GM10847 (cell line): ENCODE measurements around the gene HPS5.

Source experiments
- POLR2A ChIP-seq: IDR thresholded peaks from 2 replicates; pipeline ENCODE4 v1.6.1; 2011; ENCODE audit not compliant: insufficient read length; ENCODE audit errors: extremely low read depth

The HPS5 gene

DNA sequence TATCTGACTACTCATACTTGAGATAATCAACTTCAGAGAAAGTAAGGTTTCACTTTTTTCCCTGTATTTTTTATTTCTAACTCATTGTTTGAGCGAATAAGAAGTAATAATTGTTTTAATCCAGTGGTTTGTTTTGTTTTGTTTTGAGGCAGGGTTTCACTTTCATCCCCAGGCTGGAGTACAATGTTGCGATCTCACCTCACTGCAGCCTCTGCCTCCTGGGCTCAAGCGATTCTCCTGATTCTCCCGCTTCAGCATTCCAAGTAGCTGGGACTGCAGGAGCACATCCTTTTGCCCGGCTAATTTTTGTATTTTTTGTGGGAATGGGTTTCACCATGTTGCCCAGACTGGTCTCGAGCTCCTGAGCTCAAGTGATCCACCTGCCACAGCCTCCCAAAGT lies 9.0 kb upstream of the HPS5 start:
- TF ChIP-seq POLR2A: no peak

DNA sequence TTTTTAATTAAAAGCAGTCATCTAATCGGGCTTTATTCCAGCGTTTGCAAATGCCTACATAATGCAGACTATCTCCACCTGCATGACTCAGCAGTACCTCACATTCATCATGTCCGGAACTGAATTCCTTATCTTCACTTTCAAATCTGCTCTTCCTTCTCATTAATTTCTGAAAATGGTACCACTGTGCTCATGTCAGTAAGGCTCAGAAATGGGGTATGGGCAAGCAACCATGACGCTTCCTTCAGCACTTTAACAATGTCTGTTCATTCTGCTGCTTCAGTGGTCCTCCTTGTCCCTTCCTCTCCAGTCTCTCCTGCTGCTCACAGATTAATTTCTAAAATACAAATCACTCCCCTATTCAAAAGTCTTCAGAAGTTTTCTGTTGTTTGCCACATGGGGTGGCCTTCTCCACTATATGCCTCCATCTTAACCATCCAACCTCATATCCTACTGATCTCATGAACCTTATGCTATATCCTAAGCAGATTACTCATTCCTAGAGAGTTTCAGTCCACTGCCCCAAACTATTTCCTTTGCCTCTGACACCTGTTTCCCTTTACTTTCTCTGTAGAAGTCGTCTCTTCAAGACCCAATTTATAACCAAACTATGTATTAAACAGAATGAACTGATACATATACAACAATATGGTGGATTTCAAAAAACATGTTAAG lies 7.4 kb upstream of the HPS5 start:
- no peak for TF ChIP-seq POLR2A

DNA sequence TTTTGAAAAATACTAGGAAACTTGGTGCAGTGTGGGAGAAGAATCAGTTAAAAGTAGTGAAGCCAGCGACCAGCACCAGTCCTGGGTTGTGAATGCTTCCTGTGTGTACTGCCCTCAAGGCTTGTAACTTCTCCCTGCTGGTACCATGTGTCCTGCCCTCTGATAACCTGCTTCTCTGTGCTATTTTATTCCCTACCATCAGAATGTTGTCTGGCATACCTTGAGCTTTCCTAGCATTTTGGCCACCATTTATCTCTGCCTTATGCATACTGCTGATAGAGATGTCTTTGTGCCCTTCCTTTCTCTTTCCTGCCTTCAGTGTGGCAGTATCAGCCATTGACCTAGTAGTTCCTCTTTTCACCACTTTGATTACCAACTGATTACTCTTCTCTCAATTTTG lies 2.4 kb upstream of the HPS5 start:
- no peak for TF ChIP-seq POLR2A

DNA sequence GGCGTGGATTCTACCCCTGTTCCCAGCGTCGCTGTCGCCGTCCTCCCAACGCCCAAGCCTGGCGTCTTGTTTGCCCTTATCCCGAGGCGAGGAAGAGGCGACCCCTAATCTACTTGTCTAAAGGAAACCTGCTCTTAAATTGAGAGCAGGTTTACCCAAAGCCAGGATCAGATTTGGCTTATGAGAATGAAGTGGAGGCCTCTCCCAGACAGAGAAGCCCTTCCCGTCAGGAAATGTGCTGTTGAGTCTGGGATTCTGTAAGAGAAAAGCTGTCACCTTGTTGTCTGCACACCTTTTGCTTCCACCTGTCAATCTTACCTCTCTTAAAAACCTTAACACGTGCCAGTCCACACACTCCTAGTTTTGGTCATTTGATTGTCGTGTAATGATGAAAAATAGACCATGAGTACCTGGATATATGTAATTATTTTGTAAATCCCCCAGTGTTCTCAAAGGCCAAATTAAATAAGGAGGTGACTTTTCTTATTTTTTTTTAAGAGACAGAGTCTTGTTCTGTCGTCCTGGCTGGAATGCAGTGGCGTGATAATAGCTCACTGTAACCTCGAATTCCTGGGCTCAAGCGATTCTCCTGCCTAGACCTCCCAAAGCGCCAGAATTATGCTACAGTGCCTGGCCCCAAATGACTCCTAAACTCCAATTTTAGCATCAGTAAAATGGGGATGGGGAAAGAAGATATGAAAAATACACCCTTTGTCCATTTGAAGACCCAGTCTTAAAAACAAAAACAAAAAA lies 1.1 kb upstream of the HPS5 start:
- TF ChIP-seq POLR2A: no peak

DNA sequence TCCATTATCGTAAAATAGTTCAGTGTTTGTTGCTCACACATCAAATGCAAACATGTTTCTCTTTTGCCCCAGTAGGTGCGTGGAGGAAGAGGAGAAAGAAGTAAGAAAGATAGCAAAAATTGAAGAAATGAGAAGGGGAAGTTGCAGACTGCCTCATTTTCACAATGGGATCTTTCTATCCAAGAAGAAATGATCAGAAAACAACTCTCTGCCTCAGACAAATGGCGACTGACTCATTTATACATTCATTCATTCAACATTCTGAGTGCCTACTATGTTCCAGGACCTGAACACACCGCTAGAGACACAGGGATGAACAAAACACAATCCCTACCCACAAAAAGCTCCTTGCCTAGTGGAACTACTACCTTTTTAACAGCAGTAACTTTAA lies 367 bp downstream of the HPS5 start:
- TF ChIP-seq POLR2A: no peak

DNA sequence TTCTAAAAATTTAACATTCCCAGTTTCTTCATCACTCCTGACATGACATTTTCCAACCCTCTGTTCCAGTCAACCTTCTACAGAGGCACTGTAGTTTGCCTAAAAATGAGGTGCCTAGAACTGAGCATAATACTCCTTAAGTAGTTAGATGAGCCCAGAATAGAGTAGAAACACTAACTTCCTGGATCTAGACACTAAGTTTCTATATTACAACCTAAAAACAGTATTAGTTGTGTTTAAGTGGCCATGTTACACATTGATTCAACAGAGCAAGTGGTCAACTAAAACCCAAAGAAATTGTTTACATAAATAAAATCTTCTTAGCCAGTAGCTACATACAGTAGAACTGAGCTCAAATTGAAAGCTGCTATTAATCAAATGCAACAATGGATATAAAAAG lies 1.3 kb downstream of the HPS5 start:
- no peak for TF ChIP-seq POLR2A

DNA sequence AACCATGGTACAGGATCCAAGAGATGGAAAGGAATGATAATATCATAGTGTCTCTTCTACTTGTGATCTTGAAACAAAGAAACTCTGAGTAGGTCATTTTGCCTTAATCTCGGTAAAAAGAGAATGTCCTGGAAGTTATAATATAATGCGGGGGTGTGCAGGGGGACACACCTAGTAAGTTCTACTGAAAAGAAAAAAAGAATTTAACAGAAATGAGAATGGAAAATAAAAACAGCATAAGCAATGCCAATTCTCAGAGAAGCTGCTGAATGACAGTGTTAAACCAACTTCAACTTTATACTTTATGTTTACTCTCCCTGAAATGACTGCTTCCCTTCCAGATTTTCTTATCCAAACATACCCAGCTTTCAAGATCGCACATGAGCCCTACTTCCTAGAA lies 2.0 kb downstream of the HPS5 start:
- no peak for TF ChIP-seq POLR2A

DNA sequence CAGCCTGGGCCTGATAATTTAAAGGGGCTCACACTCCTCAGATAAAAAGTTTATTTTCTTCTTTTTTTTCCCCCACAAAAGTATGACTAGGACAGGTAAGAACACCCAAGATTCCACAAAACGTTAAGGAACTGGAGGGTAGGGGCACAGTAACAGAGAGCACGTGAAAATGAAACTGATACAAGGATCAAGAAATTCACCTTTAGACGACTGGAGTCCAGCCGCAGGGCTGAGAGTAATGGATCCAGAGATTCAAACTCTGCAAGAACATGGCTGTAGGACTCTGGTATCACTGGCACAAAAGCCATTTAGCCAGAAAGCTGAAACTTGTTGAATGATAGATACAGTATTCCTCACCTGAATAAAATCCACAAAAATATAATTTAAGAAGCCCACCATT lies 4.4 kb downstream of the HPS5 start:
- no peak for TF ChIP-seq POLR2A

DNA sequence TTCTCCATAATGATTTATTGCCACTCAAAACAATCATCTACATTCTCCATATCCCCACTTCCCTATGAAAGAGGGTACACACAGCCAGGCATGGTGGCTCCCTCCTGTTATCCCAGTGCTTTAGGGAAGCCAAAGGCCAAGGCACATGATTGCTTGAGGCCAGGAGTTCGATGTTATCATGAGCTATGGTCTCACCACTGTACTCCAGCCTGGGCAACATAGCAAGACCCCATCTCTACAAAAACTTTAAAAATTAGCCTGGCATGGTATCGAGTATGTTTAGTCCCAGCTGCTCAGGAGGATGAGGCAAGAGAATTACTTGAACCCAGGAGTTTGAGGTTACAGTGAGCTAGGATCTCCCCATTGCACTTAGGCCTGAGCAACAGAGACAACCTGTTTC lies 6.0 kb downstream of the HPS5 start:
- TF ChIP-seq POLR2A: no peak

DNA sequence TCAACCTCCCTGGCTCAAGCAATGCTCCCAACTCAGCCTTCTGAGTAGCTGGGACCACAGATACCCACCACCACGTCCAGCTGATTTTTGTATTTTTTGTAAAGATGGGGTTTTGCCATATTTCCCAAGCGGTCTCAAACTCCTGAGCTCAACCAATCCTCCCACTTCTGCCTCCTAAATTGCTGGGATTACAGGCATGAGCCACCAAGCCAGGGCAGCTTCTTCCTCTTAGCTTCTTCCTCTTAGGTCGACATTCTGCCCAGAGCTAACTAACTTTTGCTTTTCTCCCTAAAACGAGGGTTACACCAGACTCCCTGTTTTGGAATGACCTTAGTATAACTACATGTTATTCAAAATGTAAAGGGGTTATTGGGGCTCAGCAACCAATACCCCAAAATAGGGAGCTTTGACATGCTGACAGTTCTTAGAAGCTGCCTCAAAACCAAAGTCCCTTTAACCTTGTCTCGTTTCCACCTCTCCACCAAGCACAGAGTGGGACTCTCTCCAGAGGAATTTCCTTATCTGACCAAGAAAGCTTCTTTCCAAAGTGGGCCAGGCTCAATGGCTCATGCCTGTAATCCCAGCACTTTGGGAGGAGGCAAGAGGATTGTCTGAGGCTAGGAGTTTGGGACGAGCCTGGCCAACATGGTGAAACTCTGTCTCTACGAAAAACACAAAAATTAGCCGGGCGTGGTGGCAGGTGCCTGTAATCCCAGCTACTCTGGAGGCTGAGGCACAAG lies 7.0 kb downstream of the HPS5 start:
- TF ChIP-seq POLR2A: no peak

DNA sequence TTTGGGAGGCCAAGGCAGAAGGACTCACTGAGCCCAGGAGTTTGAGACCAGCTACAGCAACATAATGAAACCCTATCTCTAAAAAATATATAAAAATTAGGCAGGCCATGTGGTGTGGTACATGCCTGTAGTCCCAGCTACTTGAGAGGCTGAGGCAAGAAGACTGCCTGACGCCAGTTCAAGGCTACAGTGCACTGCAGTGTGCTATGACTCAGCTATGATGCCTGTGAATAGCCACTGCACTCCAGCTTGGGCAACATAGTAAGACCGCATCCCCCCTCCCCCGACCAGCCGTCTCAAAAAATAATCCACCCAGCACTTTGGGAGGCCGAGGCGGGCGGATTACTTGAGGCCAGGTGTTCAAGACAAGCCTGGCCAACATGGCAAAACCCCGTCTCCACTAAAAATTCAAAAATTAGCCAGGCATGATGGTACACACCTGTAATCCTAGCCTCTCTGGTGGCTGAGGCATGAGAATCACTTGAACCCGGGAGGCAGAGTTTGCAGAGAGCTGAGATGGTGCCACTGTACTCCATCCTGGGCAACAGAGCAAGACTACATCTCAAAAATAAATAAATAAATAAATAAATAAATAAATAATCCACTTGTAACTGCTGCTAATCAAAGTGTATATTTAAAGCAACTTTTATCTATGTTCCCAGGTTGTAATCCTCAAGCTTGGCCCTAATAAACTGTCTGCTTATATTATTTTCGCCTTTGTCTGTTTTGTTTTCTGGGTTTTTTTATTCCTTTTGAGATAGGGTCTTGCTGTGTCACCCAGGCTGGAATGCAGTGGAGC lies 7.8 kb downstream of the HPS5 start:
- no peak for TF ChIP-seq POLR2A

DNA sequence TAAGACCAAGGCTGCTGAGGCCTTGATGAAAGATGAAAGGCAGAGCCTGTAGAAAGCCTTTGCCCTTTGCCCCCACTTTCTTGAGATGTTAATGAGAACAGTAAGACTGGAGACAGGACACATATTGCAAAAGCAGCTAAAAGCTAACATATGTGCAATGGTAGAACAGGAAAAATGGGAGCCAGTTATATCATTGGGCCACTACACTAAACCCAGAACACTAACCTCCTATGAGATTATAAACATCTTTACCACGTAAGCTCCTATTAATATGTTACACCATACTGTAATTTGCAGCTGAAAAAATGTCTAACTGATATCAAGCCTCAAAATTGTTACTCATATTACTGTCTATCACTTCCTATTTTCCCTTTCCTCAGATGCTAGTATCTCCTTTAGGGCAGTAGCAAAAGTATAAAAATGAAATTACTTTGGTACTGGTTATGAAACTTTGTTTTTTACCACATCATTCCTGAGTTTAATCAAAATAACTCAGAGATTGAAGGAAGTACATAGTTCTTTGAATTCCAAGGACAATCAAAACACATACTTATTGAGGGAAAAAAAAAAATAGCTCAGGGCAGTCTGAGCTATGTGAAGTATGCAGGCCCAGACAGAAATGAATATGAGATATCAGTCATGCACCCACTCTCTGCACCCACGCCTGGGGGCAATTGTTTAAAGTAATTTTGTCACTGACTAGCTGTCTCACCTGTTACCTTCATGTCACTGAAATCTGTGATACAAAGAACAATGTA lies 9.1 kb downstream of the HPS5 start:
- TF ChIP-seq POLR2A: no peak

DNA sequence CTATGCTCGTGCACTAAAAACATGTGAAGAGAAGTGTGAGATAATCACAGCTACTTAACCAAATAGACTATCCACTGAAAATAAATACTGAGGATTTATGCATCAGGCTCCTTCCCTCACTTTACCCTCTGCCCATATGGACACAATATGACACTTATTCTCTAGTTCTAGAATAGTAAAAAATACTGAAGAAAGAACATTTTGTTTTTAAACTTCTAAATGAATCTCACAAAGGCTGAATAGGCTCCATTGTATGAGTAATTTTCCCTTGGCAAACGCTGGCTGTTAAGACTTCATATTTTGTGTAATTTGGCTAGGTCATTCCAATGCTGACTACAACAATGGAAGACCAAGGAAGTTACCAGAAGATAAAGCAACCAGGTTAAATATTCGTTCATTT lies 9.9 kb downstream of the HPS5 start:
- no peak for TF ChIP-seq POLR2A

DNA sequence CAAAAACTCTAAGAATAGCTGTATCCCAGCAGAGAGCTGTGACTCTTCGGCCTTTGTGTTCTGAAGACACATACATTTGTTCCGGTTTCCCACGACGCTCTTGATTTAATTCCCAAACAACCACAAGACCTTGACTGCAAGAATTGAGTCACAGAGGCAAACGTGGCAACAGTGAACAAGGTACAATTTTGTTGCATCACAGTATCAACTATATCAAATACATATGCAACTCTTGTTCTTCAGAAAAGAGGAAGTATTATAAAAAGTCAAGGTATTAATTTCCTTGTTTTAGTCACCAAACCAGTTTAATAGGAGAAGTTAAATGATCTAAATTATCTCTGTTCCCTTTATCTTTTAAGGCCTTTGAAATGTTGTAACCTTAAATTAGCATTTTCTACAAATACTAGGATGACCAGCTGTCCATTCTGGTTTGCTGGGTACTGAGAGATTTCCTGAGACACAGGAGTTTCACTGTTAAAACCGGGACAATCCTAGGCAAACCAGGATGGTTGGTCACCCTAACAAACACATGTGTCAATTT lies 11.1 kb downstream of the HPS5 start:
- no peak for TF ChIP-seq POLR2A
